Fibroblast of lung (primary cell): ENCODE measurements around the gene KIAA0232. TPM values are rescaled to one million over a fixed set of nuclear protein-coding genes. Genes with fewer than 3 reads are reported as not detected.

Experiments
- DNase-seq, 2 donors: peaks; one replicate each; pipeline versions ENCODE4 v3.0.0 to v3.0.0-alpha.2; 2010; ENCODE audit warnings: low read depth in 2 of 2
- H2AFZ ChIP-seq: 2 replicates; pipeline ENCODE4 v1.5.1; 2012; ENCODE audit warnings: low read length, control low read depth, inconsistent platforms
- H3K27ac ChIP-seq: 2 replicates; pipeline ENCODE4 v1.5.1; 2011; ENCODE audit warnings: low read length, control low read depth; ENCODE audit not compliant: insufficient read depth
- H3K27me3 ChIP-seq: 2 replicates; pipeline ENCODE4 v1.5.1; 2011; ENCODE audit warnings: mild to moderate bottlenecking, low read length; ENCODE audit not compliant: control insufficient read depth, insufficient read depth
- H3K36me3 ChIP-seq: 2 replicates; pipeline ENCODE4 v1.5.1; 2011; ENCODE audit warnings: low read length; ENCODE audit not compliant: control insufficient read depth, insufficient read depth
- H3K4me1 ChIP-seq: 2 replicates; pipeline ENCODE4 v1.5.1; 2011; ENCODE audit warnings: low read length; ENCODE audit not compliant: control insufficient read depth, insufficient read depth; ENCODE audit errors: extremely low read depth
- H3K4me2 ChIP-seq: 2 replicates; pipeline ENCODE4 v1.5.1; 2011; ENCODE audit warnings: low read length, control low read depth; ENCODE audit not compliant: insufficient read depth; ENCODE audit errors: extremely low read depth
- H3K4me3 ChIP-seq, 4 experiments: fragments of 200-600 bp in 1 of 4; sonication (generic) in 1 of 4; replicated peaks in 1 of 4; 2 replicates each; pipeline ENCODE4 v1.5.1; 2011 to 2016; ENCODE audit warnings: low read length in 4 of 4, low read depth in 3 of 4, mild to moderate bottlenecking in 3 of 4, control low read depth in 2 of 4, inconsistent platforms in 1 of 4, mixed read lengths in 1 of 4; ENCODE audit not compliant: insufficient read depth in 1 of 4; ENCODE audit errors: control extremely low read depth in 1 of 4
- H3K79me2 ChIP-seq: 2 replicates; pipeline ENCODE4 v1.5.1; 2012; ENCODE audit warnings: mild to moderate bottlenecking, low read length, inconsistent platforms; ENCODE audit not compliant: control insufficient read depth, insufficient read depth
- H3K9ac ChIP-seq: 2 replicates; pipeline ENCODE4 v1.5.1; 2011; ENCODE audit warnings: mild to moderate bottlenecking, low read length, control low read depth; ENCODE audit not compliant: insufficient read depth
- H3K9me3 ChIP-seq: 2 replicates; pipeline ENCODE4 v1.5.1; 2012; ENCODE audit warnings: low read depth, low read length; ENCODE audit not compliant: control insufficient read depth, insufficient read depth
- H4K20me1 ChIP-seq: 2 replicates; pipeline ENCODE4 v1.5.1; 2011; ENCODE audit warnings: low read length; ENCODE audit not compliant: control insufficient read depth, insufficient read depth; ENCODE audit errors: extremely low read depth
- CTCF ChIP-seq, 2 donors: IDR thresholded peaks in 1 of 2; conservative IDR thresholded peaks in 1 of 2; 1 replicate in 1 of 2; 2 replicates in 1 of 2; pipeline ENCODE4 v1.5.1; 2011 to 2012; ENCODE audit warnings: low read length in 2 of 2, control low read depth in 1 of 2, inconsistent platforms in 1 of 2, low read depth in 1 of 2, mild to moderate bottlenecking in 1 of 2
- EZH2 ChIP-seq: IDR thresholded peaks from 2 replicates; pipeline ENCODE4 v1.5.1; 2012; ENCODE audit warnings: low read length, control low read depth, mild to moderate bottlenecking; ENCODE audit errors: missing control alignments
- polyA minus RNA-seq: library from RNA; depleted of rRNA, polyadenylated mRNA; stranded (reverse); fragments of >200 nt; gene quantifications from 2 replicates; pipeline ENCODE4 v1.2.3, GENCODE V29; 2011; ENCODE audit warnings: low replicate concordance
- polyA plus RNA-seq, 2 donors: library from polyadenylated mRNA; depleted of rRNA in 1 of 2; stranded (reverse) in 1 of 2; unstranded in 1 of 2; fragments of >200 nt; gene quantifications; 2 replicates each; pipeline ENCODE4 v1.2.1, GENCODE V29; 2011 to 2012; ENCODE audit warnings: missing spikeins in 1 of 2
- total RNA-seq: library from RNA; depleted of rRNA; stranded (reverse); fragments of >200 nt; gene quantifications from 2 replicates; pipeline ENCODE4 v1.2.1, GENCODE V29; 2014

KIAA0232 gene
- 17.7 and 18.8 TPM in 2 replicates for total RNA-seq
- polyA plus RNA-seq: 12.3 and 18.0 TPM in 2 replicates
- polyA plus RNA-seq (2012): 7.8 and 10.7 TPM in 2 replicates
- polyA minus RNA-seq: 2.9 and 5.7 TPM in 2 replicates

- no peaks in the 10 kb centered on the region for H3K9me3 ChIP-seq
- peak; percentile 95 to 96 for DNase-seq
- H3K36me3 ChIP-seq: no peaks in the 10 kb centered on the region
- peak within 1 kb of the TSS; percentile 66 for H3K4me2 ChIP-seq
- H3K79me2 ChIP-seq: peaks cover 34% of the 10 kb centered on the region
- H3K27ac ChIP-seq: peak within 1 kb of the TSS; percentile 87
- H4K20me1 ChIP-seq: no peaks in the 10 kb centered on the region
- H3K27me3 ChIP-seq: no peaks in the 10 kb centered on the region
- H2AFZ ChIP-seq: peak within 1 kb of the TSS; percentile 72
- TF ChIP-seq CTCF (conservative IDR thresholded peaks at IDR 0.05 in 1 of 2, IDR thresholded peaks at IDR 0.05 in 1 of 2; ENCODE audit: low read depth in 1 of 2, low read length in 2 of 2) (no peak), EZH2 (no peak)
- H3K4me3 ChIP-seq: peak within 1 kb of the TSS; percentile 62 to 97 (median 86)
- no peaks in the 10 kb centered on the region for H3K4me1 ChIP-seq
- H3K9ac ChIP-seq: peak within 1 kb of the TSS; percentile 96
Observed at GRCh38 chr4:6782147-6782845, at the start of gene KIAA0232. KIAA0232 (plus strand) TSS chr4:6782727; CDS start chr4:6824454, 41,727 bp downstream.

- H2AFZ ChIP-seq: no peak overlapping the region
- H3K4me3 ChIP-seq: no peak overlapping the region
- H3K27ac ChIP-seq: no peak overlapping the region
- no peaks in the 10 kb centered on the region for H3K27me3 ChIP-seq
- no peaks in the 10 kb centered on the region for H4K20me1 ChIP-seq
- no peak overlapping the region for H3K9ac ChIP-seq
- TF ChIP-seq EZH2: no peak
- no peak for TF ChIP-seq CTCF (conservative IDR thresholded peaks at IDR 0.05 in 1 of 2, IDR thresholded peaks at IDR 0.05 in 1 of 2; ENCODE audit: low read depth in 1 of 2, low read length in 2 of 2)
- no peaks in the 10 kb centered on the region for H3K79me2 ChIP-seq
- no peaks in the 10 kb centered on the region for H3K9me3 ChIP-seq
- H3K4me1 ChIP-seq: peaks cover 4% of the 10 kb centered on the region
- H3K4me2 ChIP-seq: no peak overlapping the region
- no peaks in the 10 kb centered on the region for H3K36me3 ChIP-seq
- no peak for DNase-seq
Observed at GRCh38 chr4:6733358-6734164, 49.0 kb upstream of the KIAA0232 start.

DNA sequence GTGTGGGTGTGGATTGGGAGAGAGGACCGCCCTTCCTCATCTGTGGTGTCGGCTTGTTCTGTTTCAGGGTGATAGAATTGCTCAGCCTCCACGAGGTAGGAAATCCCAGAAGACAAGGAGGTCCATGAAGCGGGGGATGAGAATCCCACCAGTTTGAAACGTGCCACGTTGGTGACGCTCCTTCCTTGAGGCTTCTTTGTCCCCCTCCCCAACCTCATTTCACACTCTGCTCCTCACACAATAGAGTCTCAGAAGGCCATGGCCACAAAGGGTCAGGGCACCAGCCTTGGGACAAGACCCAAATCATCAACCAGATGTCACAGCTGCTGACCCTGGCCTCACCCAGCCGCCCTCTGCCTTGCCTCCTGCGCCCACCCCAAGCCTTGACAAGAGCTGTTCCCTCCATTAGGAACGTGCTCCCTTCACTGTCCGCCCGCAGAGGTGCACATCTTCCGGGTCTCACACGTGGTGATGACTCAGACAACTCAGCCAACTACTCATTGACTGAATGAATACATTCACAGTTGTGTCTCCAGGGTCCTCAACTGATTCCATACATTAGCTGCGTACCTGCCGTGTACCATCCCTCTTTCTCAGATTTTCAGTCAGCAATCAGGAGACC, 48.3 kb upstream of the KIAA0232 start:
- TF ChIP-seq CTCF (conservative IDR thresholded peaks at IDR 0.05 in 1 of 2, IDR thresholded peaks at IDR 0.05 in 1 of 2; ENCODE audit: low read depth in 1 of 2, low read length in 2 of 2) (no peak), EZH2 (no peak)
- Histone ChIP-seq H2AFZ (no peak overlapping the region), H3K27ac (no peak overlapping the region), H3K79me2 (no peaks in the 10 kb centered on the region), H3K4me3 (no peak overlapping the region), H4K20me1 (no peaks in the 10 kb centered on the region), H3K4me1 (peaks cover 4% of the 10 kb centered on the region), H3K27me3 (no peaks in the 10 kb centered on the region), H3K9ac (no peak overlapping the region), H3K36me3 (no peaks in the 10 kb centered on the region), H3K4me2 (no peak overlapping the region), H3K9me3 (no peaks in the 10 kb centered on the region)
- DNase-seq: no peak
